ENCODE results near the gene GSTK1.

The GSTK1 gene

DNA sequence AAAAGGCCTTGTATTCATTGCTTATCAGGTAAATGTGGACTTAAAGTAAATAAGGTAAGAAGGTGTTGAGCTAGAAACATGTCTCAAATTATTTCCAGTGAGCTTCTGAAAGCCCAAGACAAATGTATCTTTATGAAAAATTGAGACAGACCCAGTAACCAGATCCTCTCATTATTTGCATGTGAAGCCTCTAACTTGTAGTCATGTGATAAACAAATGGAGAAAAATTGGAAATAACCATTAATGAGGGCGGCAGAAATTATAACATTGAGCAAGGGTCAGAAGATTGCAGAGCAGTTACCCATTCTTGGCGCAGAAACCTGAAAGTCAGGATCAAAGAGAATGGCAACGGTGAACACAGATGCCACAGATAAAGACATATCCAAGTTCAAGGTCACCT is 41.5 kb upstream of the GSTK1 start, which contains the start of gene TAS2R40:
Gene TAS2R40 (plus strand): TSS at position 301 of the 400 bp plus-strand sequence. CDS start 42 bp downstream, at position 343.
- TF ChIP-seq, protein P1, sequence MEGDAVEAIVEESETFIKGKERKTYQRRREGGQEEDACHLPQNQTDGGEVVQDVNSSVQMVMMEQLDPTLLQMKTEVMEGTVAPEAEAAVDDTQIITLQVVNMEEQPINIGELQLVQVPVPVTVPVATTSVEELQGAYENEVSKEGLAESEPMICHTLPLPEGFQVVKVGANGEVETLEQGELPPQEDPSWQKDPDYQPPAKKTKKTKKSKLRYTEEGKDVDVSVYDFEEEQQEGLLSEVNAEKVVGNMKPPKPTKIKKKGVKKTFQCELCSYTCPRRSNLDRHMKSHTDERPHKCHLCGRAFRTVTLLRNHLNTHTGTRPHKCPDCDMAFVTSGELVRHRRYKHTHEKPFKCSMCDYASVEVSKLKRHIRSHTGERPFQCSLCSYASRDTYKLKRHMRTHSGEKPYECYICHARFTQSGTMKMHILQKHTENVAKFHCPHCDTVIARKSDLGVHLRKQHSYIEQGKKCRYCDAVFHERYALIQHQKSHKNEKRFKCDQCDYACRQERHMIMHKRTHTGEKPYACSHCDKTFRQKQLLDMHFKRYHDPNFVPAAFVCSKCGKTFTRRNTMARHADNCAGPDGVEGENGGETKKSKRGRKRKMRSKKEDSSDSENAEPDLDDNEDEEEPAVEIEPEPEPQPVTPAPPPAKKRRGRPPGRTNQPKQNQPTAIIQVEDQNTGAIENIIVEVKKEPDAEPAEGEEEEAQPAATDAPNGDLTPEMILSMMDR (IDR thresholded peaks at IDR 0.05; ENCODE audit: borderline replicate concordance, insufficient read depth, low read depth, low read length): no peak
- H3K4me3 ChIP-seq (ENCODE audit: low read depth, low read length): no peak within 1 kb of the TSS

DNA sequence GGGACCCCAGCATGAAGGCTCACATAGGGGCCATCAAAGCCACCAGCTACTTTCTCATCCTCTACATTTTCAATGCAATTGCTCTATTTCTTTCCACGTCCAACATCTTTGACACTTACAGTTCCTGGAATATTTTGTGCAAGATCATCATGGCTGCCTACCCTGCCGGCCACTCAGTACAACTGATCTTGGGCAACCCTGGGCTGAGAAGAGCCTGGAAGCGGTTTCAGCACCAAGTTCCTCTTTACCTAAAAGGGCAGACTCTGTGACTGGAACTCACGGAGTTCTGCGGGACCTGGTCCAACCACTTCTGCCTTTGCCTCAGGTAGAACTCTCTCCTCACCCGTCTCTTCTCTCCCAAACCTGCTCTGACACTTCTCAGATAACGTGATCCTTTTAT is 40.5 kb upstream of the GSTK1 start:
- TF ChIP-seq, protein P1 (IDR thresholded peaks at IDR 0.05; ENCODE audit: borderline replicate concordance, insufficient read depth, low read depth, low read length): no peak
- H3K4me3 ChIP-seq (ENCODE audit: low read depth, low read length): no peak overlapping the region

DNA sequence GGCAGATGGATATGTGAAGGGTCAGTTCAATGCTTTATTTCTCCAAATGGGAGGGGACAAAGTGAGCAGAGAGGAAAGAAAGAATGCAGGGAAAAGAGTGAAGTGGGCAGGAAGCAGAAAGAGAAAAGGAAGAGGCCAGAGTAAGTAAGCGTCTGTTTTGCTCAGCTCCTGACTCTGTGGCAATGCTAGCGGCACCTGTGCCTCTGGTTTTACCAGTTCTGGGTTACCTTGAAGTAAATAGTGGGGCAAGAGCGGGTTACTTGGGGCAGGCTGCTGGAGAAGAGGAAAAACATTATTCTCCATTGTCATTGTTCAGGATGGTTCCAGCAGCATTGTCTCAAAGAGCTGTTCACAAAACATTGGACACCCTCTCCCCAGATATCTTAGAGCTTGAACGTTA is 39.5 kb upstream of the GSTK1 start:
- TF ChIP-seq, protein P1 (IDR thresholded peaks at IDR 0.05; ENCODE audit: borderline replicate concordance, insufficient read depth, low read depth, low read length): no peak
- H3K4me3 ChIP-seq (ENCODE audit: low read depth, low read length): no peak overlapping the region

DNA sequence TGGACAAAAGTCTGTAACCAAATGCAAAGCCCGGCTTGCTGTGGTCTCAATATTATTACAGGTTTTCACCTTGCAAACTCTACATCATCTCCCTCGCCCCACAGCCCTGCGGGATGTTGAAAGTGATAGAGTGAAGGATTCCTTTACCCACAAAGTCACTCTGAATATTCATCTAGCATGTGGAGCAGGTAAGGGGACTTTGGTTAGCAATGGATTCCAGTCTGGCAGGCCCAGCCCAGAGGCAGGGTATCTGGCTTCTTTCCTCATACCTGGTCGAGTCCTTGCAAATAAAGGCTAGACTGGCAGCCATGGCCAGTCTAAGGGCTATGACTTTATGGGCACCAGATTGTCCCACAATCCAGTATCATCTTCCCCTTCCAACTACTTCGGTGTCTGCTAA is 38.2 kb upstream of the GSTK1 start:
- TF ChIP-seq, protein P1 (IDR thresholded peaks at IDR 0.05; ENCODE audit: borderline replicate concordance, insufficient read depth, low read depth, low read length): no peak
- H3K4me3 ChIP-seq (ENCODE audit: low read depth, low read length): no peak overlapping the region

DNA sequence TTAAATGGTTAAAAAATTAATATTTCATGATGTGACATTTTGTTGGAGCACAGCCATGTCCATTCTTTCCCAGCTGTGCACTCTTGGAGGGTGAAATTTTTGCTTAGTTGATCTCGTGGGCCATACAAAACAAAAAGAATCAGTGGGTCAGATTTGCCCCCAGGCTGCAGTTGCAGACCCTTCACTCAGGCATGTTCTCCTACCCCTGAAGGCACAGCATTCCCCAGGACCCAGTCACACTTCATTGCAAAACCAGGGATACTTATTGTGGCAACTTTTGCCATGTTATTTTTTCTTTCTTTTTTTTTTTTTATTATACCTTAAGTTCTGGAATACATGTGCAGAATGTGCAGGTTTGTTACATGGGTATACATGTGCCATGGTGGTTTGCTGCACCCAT is 35.4 kb upstream of the GSTK1 start:
- TF ChIP-seq, protein P1 (IDR thresholded peaks at IDR 0.05; ENCODE audit: borderline replicate concordance, insufficient read depth, low read depth, low read length): no peak
- no peak overlapping the region for H3K4me3 ChIP-seq (ENCODE audit: low read depth, low read length)

DNA sequence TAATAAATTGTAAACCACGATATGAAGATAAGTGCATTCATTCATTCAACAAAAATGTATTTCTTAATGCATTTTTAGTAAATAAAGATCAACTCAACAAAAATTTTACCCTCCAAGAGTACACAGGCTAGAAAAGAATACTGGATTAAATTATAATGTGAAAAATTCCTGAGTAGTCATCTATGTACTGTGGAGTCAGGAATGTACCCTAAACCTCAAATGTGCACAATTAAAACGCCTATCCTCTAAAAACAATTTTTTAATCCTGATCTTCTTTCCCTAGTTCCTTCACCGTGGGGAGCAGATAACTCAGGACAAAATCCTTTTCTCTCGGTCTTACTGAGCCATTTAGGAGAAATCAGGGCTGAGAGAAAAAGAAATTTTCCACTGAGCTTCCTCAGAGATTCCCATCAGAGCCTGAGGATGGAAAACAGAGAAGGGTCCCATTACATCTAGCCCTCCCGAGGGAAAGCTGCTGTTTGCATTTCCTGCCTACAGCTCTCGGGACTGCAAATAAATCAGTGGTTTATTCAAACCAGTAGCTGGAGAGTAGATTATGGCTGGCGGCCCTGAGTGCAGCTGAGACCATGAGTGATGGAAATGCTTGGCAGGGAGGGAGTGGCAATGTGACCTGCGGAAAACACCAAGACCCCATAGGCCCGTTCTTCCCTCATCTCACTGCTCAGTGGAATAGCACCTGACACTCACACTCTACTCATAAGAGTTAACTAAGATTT is 34.0 kb upstream of the GSTK1 start:
- no peak overlapping the region for H3K4me3 ChIP-seq (ENCODE audit: low read depth, low read length)
- TF ChIP-seq, protein P1 (IDR thresholded peaks at IDR 0.05; ENCODE audit: borderline replicate concordance, insufficient read depth, low read depth, low read length): no peak

Measured in GM12875 (cell line).